CD4-positive, alpha-beta T cell (primary cell): ENCODE measurements around the gene COX6B1. TPM values are rescaled to one million over a fixed set of nuclear protein-coding genes. Genes with fewer than 3 reads are reported as not detected.

Experiments
- ATAC-seq: fragments of 200-7000 bp; cut with Tn5 transposase; one replicate; pipeline ENCODE4 v1.10.0; 2022; ENCODE audit warnings: mild to moderate bottlenecking; ENCODE audit not compliant: poor library complexity
- CTCF ChIA-PET: fragments of 350-600 bp; sonication (Branson Sonifier 250); formaldehyde crosslinking; loops from one replicate; lab custom pipeline; 2021; ENCODE audit warnings: antibody characterized with exemption, inconsistent platforms; lab: Charles Lee
- POLR2A ChIA-PET: fragments of 350-600 bp; sonication (Branson Sonifier 250); formaldehyde crosslinking; loops from one replicate; lab custom pipeline; 2021; ENCODE audit warnings: antibody characterized with exemption, inconsistent platforms; lab: Charles Lee
- DNase-seq, 14 experiments: peaks; one replicate each; pipeline ENCODE4 v3.0.0-alpha.2; 2013 to 2020; ENCODE audit warnings: mixed read lengths in 2 of 14
- H3K27ac ChIP-seq, 2 donors: one replicate each; pipeline versions ENCODE4 v1.5.1 to v1.7.0; 2013; ENCODE audit warnings: low read length in 2 of 2, low read depth in 1 of 2, mild to moderate bottlenecking in 1 of 2
- H3K27me3 ChIP-seq, 2 experiments: 1 replicate in 1 of 2; 2 replicates in 1 of 2; pipeline versions ENCODE4 v1.6.1 to v1.7.0; 2013; ENCODE audit warnings: low read length in 2 of 2, control low read depth in 1 of 2, mild to moderate bottlenecking in 1 of 2, moderate library complexity in 1 of 2; ENCODE audit not compliant: insufficient read depth in 2 of 2, control insufficient read depth in 1 of 2
- H3K36me3 ChIP-seq: one replicate; pipeline ENCODE4 v1.6.1; 2013; ENCODE audit warnings: low read length, control low read depth; ENCODE audit not compliant: insufficient read depth
- H3K4me1 ChIP-seq: one replicate; pipeline ENCODE4 v1.6.1; 2013; ENCODE audit warnings: low read length, control low read depth; ENCODE audit not compliant: insufficient read depth
- H3K4me3 ChIP-seq: one replicate; pipeline ENCODE4 v1.5.1; 2013; ENCODE audit warnings: mild to moderate bottlenecking, low read length, moderate library complexity
- H3K9me3 ChIP-seq, 2 experiments: 1 replicate in 1 of 2; 2 replicates in 1 of 2; pipeline versions ENCODE4 v1.6.1 to v1.7.0; 2013; ENCODE audit warnings: low read length in 2 of 2, mild to moderate bottlenecking in 2 of 2, control low read depth in 1 of 2, moderate library complexity in 1 of 2; ENCODE audit not compliant: control insufficient read depth in 1 of 2, insufficient read depth in 1 of 2
- H3K27ac Mint-ChIP-seq: one replicate; pipeline ENCODE4 v1.8.0; 2020; ENCODE audit warnings: mixed read lengths
- H3K27me3 Mint-ChIP-seq: one replicate; pipeline ENCODE4 v1.8.0; 2021; ENCODE audit warnings: mixed read lengths
- H3K36me3 Mint-ChIP-seq: one replicate; pipeline ENCODE4 v1.8.0; 2021; ENCODE audit warnings: low read depth, mixed read lengths
- H3K4me1 Mint-ChIP-seq: one replicate; pipeline ENCODE4 v1.8.0; 2021; ENCODE audit warnings: low read depth, mixed read lengths
- H3K4me3 Mint-ChIP-seq: one replicate; pipeline ENCODE4 v1.8.0; 2020; ENCODE audit warnings: mild to moderate bottlenecking, mixed read lengths
- H3K9me3 Mint-ChIP-seq: one replicate; pipeline ENCODE4 v1.8.0; 2020; ENCODE audit warnings: mixed read lengths
- intact Hi-C, 2 experiments: fragments of 100-400 bp; cut with DNase I in 1 of 2; cut with micrococcal nuclease in 1 of 2; formaldehyde crosslinking; loops; one replicate each; pipeline versions ENCODE4 v1.15.1 to v1.9.0; 2023 to 2025; cut with DNase I, micrococcal nuclease
- total RNA-seq, 174 experiments: library from RNA in 2 of 174; stranded (reverse) in 2 of 174; gene quantifications; one replicate each; pipeline ENCODE4 v1.2.3 and lab custom pipeline; 2021 to 2026
- TF ChIP-seq, protein P1 (sequence below): fragments of 200-600 bp; IDR thresholded peaks from one replicate; pipeline ENCODE4 v1.8.0; 2022; ENCODE audit warnings: antibody characterized with exemption, mild to moderate bottlenecking

COX6B1 gene
- total RNA-seq, 2 experiments from 2014 or later: 136 to 144 TPM

DNA sequence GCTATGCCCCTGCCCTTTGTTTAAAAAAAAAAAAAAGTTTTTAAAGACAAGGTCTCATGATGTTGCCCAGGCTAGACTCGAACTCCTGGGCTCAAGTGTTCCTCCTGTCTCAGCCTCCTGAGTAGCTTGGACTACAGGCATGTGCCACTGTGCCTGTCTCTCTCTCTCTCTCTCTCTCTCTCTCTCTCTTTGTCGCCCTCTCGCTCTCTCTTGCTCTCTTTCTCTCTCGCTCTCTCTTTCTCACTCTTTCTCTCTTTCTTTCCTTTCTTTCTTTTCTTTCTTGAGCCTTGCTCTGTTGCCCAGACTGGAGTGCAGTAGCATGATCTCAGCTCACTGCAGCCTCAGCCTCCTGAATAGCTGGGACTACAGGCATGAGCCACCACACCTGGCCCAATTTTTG is 7.5 kb downstream of the COX6B1 start:
- ATAC-seq: no peak
- Histone ChIP-seq H3K4me1 (peaks cover 7% of the 10 kb centered on the region), H3K27ac (no peak overlapping the region), H3K9me3 (no peaks in the 10 kb centered on the region), H3K4me3 (no peak overlapping the region), H3K27me3 (no peaks in the 10 kb centered on the region), H3K36me3 (peaks cover 84% of the 10 kb centered on the region)
- DNase-seq: no peak
- H3K4me1 Mint-ChIP-seq: peaks cover 24% of the 10 kb centered on the region
- ChIA-PET POLR2A (no interaction called here), CTCF (no interaction called here)
- TF ChIP-seq, protein P1, sequence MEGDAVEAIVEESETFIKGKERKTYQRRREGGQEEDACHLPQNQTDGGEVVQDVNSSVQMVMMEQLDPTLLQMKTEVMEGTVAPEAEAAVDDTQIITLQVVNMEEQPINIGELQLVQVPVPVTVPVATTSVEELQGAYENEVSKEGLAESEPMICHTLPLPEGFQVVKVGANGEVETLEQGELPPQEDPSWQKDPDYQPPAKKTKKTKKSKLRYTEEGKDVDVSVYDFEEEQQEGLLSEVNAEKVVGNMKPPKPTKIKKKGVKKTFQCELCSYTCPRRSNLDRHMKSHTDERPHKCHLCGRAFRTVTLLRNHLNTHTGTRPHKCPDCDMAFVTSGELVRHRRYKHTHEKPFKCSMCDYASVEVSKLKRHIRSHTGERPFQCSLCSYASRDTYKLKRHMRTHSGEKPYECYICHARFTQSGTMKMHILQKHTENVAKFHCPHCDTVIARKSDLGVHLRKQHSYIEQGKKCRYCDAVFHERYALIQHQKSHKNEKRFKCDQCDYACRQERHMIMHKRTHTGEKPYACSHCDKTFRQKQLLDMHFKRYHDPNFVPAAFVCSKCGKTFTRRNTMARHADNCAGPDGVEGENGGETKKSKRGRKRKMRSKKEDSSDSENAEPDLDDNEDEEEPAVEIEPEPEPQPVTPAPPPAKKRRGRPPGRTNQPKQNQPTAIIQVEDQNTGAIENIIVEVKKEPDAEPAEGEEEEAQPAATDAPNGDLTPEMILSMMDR: no peak
- H3K27ac Mint-ChIP-seq: no peak overlapping the region
- H3K9me3 Mint-ChIP-seq: no peaks in the 10 kb centered on the region
- H3K36me3 Mint-ChIP-seq: peaks cover 75% of the 10 kb centered on the region
- intact Hi-C loops: no loop called here
- no peaks in the 10 kb centered on the region for H3K27me3 Mint-ChIP-seq
- H3K4me3 Mint-ChIP-seq: no peak overlapping the region

DNA sequence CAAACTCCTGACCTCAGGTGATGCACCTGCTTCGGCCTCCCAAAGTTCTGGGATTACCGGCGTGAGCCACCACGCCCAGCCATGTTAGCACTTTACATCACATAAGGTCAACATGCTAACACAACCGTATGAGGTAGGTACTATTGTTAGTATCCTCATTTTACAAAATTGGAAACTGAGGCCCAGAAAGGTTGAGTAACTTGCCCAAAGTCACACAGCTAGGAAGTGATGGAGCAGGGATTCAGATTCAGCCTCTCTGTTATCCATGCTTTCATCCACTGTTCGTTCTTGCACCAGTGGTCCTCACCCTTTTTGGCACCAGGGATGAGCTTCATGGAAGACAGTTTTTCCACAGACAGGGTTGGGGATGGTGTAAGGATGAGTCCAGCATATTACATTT is 8.6 kb downstream of the COX6B1 start:
- ATAC-seq (no peak), DNase-seq (no peak)
- H3K27me3 ChIP-seq: no peaks in the 10 kb centered on the region
- ChIA-PET POLR2A (interaction anchor here (1.1 to 1.3 kb wide), 2 partner anchors 9 to 12 kb away, joined by 3 to 4 read pairs; partner anchors contain the start of gene COX6B1), CTCF (no interaction called here)
- peaks cover 3% of the 10 kb centered on the region for H3K4me1 ChIP-seq
- TF ChIP-seq, protein P1: no peak
- peaks cover 82% of the 10 kb centered on the region for H3K36me3 ChIP-seq
- Mint-ChIP-seq H3K27ac (no peak overlapping the region), H3K4me1 (peaks cover 18% of the 10 kb centered on the region), H3K9me3 (no peaks in the 10 kb centered on the region), H3K27me3 (no peaks in the 10 kb centered on the region), H3K36me3 (peaks cover 74% of the 10 kb centered on the region), H3K4me3 (no peak overlapping the region)
- no peaks in the 10 kb centered on the region for H3K9me3 ChIP-seq
- intact Hi-C loops: no loop called here
- H3K27ac ChIP-seq: no peak overlapping the region
- no peak overlapping the region for H3K4me3 ChIP-seq

DNA sequence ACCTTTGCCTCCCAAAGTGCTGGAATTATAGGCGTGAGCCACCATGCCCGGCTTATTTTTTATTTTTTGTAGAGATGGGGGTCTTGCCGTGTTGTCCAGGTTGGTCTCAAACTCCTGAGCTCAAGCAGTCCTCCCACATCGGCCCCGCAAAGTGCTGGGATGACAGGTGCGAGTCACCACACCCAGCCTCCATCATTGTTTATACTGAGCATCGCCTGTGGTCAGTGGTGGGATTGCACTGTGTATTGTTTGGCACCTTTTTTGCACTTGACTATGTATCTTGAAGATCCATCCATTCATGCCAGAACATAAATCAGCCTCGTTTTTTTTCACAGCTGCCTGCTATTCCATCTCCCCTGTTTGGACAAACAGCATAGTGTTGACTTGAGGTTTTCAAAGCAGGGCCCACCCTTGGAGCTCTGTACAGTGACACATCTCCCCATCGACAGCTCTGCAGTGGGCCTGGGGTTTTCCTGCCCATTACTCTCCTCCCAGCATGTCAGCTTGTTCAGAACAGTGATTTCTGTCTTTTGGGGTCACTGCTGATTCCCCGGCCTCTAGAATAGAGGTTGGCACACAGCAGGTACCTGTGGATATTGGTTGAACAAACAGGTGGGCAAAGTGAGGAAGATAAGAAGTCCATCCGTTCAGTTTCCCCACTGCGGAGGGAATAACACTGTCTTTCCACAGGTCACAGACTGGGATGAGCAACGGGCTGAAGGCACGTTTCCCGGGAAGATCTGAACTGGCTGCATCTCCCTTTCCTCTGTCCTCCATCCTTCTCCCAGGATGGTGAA is 10.0 kb downstream of the COX6B1 start:
- intact Hi-C loops: no loop called here
- Mint-ChIP-seq H3K27ac (no peak overlapping the region), H3K36me3 (peaks cover 79% of the 10 kb centered on the region), H3K4me1 (peaks cover 18% of the 10 kb centered on the region), H3K4me3 (no peak overlapping the region), H3K27me3 (no peaks in the 10 kb centered on the region), H3K9me3 (no peaks in the 10 kb centered on the region)
- no peak overlapping the region for H3K4me3 ChIP-seq
- no peaks in the 10 kb centered on the region for H3K27me3 ChIP-seq
- DNase-seq: no peak
- H3K27ac ChIP-seq: no peak overlapping the region
- ChIA-PET CTCF (interaction anchor here (0.7 to 0.8 kb wide), 2 partner anchors 203 to 1297 kb away, joined by 4 to 5 read pairs; no protein-coding TSS in a partner anchor), POLR2A (interaction anchor here (1.3 kb wide), 1 partner anchor 10 kb away, joined by 3 read pairs; the partner anchor contains the start of gene COX6B1)
- TF ChIP-seq, protein P1: no peak
- H3K9me3 ChIP-seq: no peaks in the 10 kb centered on the region
- peaks cover 81% of the 10 kb centered on the region for H3K36me3 ChIP-seq
- no peak for ATAC-seq
- peaks cover 3% of the 10 kb centered on the region for H3K4me1 ChIP-seq
